Measurements from ENCODE around the gene TMCO4. TPM values are rescaled to one million over a fixed set of nuclear protein-coding genes. Genes with fewer than 3 reads are reported as not detected.

TMCO4 gene
- total and polyA plus RNA-seq, 11 donors = 6.3 to 14.3 (median 7.6) TPM

DNA sequence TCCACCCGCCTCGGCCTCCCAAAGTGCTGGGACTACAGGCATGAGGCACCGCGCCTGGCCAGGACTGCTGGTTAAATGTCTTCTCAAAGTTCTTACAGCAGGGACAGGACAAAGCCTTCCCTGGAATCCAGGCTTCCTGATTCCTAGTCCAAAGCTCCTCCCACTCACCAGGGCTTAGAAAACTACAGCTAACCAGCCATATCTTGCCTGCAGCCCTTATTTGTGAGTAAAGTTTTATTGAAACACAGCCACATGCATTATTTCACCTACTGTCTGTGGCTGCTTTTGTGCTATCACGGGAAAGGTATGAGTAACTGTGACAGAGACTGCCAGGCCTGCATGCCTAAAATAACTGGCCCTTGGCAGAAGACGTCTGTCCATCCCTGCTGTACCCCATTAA lies 24.4 kb downstream of the TMCO4 start:
- H3K9me3 ChIP-seq = no peaks in the 10 kb centered on the region
- intact Hi-C loops (cut with DNase I) = no loop called here
- ATAC-seq = no peak
- H3K27ac ChIP-seq = no peak overlapping the region
- no peaks in the 10 kb centered on the region for H3K27me3 ChIP-seq
- H3K36me3 ChIP-seq = peaks cover 0 to 69% (median 35%) of the 10 kb centered on the region in 9 donors
- TF ChIP-seq, protein P1, sequence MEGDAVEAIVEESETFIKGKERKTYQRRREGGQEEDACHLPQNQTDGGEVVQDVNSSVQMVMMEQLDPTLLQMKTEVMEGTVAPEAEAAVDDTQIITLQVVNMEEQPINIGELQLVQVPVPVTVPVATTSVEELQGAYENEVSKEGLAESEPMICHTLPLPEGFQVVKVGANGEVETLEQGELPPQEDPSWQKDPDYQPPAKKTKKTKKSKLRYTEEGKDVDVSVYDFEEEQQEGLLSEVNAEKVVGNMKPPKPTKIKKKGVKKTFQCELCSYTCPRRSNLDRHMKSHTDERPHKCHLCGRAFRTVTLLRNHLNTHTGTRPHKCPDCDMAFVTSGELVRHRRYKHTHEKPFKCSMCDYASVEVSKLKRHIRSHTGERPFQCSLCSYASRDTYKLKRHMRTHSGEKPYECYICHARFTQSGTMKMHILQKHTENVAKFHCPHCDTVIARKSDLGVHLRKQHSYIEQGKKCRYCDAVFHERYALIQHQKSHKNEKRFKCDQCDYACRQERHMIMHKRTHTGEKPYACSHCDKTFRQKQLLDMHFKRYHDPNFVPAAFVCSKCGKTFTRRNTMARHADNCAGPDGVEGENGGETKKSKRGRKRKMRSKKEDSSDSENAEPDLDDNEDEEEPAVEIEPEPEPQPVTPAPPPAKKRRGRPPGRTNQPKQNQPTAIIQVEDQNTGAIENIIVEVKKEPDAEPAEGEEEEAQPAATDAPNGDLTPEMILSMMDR (IDR thresholded peaks at IDR 0.05) = no peak
- no peak for TF ChIP-seq POLR2A (IDR thresholded peaks at IDR 0.05)
- WGBS, 4 donors = 81 to 88% (median 87%) methylated on average over 6 of the region's 6 CpGs
- no peak overlapping the region for H3K4me3 ChIP-seq
- DNase-seq = no peak
- no peaks in the 10 kb centered on the region for H3K4me1 ChIP-seq

DNA sequence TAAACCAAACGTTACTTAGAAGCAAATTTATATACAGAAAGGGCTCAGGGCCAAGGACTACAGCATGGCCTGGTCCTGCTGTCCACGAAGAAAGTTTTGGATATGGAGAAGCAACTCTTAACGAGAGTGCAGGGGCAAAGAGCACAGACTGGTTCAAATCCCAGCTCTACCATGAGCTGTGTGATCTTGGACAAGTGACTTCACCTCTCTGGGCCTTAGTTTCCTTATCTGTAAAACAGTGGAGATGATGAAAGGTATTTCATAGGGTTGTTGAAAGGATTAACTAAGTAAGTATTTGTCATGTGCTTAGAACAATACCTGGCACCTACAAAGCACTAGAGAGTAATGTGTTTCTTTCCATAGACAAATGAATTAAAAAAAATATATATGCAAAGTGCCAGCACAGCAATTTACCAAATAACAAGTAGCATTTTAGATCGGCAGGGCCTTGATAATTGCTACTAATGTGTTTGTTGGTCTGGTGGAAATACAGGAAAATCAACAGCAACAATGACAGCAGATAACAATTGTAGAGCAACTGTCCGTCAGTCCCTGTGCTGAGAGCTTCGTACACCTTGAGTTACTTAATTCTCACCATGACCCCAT lies 25.4 kb downstream of the TMCO4 start:
- H3K36me3 ChIP-seq = peaks cover 0 to 65% (median 27%) of the 10 kb centered on the region in 9 donors
- intact Hi-C loops (cut with DNase I) = no loop called here

DNA sequence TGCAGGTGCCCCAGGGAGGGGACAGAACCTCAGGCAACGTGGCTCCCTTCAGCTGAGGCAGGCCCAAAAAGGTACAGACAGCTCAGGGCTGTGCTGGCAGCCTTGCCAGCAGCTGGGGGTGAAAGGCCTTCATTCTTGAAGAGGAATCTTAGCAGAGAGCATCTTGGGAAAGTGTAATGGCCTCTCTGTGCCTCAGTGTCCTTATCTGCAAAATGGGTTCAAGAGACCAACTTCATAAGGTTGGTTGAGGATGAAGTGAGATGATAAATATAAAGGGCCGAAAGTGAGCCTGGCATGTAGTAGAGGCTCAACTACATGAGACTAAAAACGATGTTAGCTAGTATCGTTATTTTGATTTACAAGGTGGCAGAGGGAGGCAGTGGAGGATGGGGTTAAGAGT lies 26.2 kb downstream of the TMCO4 start:
- Histone ChIP-seq H3K27ac (no peak overlapping the region), H3K4me3 (no peak overlapping the region), H3K27me3 (no peaks in the 10 kb centered on the region), H3K4me1 (no peaks in the 10 kb centered on the region), H3K9me3 (no peaks in the 10 kb centered on the region), H3K36me3 (peaks cover 0 to 57% (median 21%) of the 10 kb centered on the region in 9 donors)
- DNase-seq (no peak), ATAC-seq (no peak)
- intact Hi-C loops (cut with DNase I) = no loop called here
- 81 to 90% (median 86%) methylated on average over 4 of the region's 4 CpGs for WGBS, 4 donors
- TF ChIP-seq, protein P1 (IDR thresholded peaks at IDR 0.05) = no peak
- no peak for TF ChIP-seq POLR2A (IDR thresholded peaks at IDR 0.05)

More for the DNA sequence above, 25.4 kb downstream of the TMCO4 start:
- Histone ChIP-seq H3K27ac (no peak overlapping the region), H3K4me1 (no peaks in the 10 kb centered on the region), H3K27me3 (no peaks in the 10 kb centered on the region), H3K4me3 (no peak overlapping the region), H3K9me3 (no peaks in the 10 kb centered on the region)
- ATAC-seq (no peak), DNase-seq (no peak)
- 78 to 85% (median 83%) methylated on average over 6 of the region's 6 CpGs for WGBS, 4 donors
- TF ChIP-seq, protein P1 (IDR thresholded peaks at IDR 0.05) = no peak
- no peak for TF ChIP-seq POLR2A (IDR thresholded peaks at IDR 0.05)

DNA sequence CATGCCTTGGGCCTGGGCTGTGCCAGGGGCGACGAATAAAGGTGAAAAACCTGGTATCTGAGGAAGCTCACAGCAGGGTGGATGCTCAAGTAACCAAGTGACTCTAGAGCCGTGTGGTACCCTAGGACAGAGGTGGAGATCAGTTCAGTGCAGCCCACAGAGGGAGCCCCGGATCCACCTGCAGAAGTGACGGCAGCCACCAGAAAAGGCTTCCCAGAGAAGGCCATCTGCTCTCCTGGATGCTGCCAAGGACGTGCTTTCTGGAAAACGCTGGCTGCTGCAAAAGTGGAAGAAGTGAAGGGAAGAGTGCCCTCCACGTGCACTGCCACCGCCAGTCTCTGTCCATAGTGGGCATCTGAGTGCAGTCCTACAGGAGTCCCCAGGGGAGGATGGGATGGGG lies 27.7 kb downstream of the TMCO4 start:
- no peaks in the 10 kb centered on the region for H3K27me3 ChIP-seq
- intact Hi-C loops (cut with DNase I) = no loop called here
- ATAC-seq (no peak), DNase-seq (no peak)
- WGBS, 4 donors = 84 to 88% (median 86%) methylated on average over 9 of the region's 9 CpGs
- H3K27ac ChIP-seq = no peak overlapping the region
- no peaks in the 10 kb centered on the region for H3K9me3 ChIP-seq
- H3K4me3 ChIP-seq = no peak overlapping the region
- TF ChIP-seq, protein P1 (IDR thresholded peaks at IDR 0.05) = no peak
- TF ChIP-seq POLR2A (IDR thresholded peaks at IDR 0.05) = no peak
- peaks cover 0 to 49% (median 17%) of the 10 kb centered on the region in 9 donors for H3K36me3 ChIP-seq
- H3K4me1 ChIP-seq = no peaks in the 10 kb centered on the region
